DMS79 treated with DMSO at 0.1 percent for 48 hours (cell line): ENCODE data around the gene PSD2.

Experiments used
- DNase-seq: peaks from one replicate; lab custom pipeline; 2025; lab: John Stamatoyannopoulos, UW

The PSD2 gene

GRCh38 chr5:139880416-139881142 is 85.0 kb downstream of the PSD2 start:
- DNase-seq = no peak

- DNase-seq = no peak
Observed at GRCh38 chr5:139881143-139881733, 85.6 kb downstream of the PSD2 start.

GRCh38 chr5:139882316-139882715 is 86.7 kb downstream of the PSD2 start:
- no peak for DNase-seq

- peak; percentile 36 for DNase-seq
Observed at GRCh38 chr5:139882961-139883539, 87.4 kb downstream of the PSD2 start.

- no peak for DNase-seq
Observed at GRCh38 chr5:139884144-139884543, 88.5 kb downstream of the PSD2 start.

GRCh38 chr5:139884734-139885133 is 89.1 kb downstream of the PSD2 start:
- no peak for DNase-seq

- DNase-seq = no peak
Observed at GRCh38 chr5:139885172-139885856, 89.7 kb downstream of the PSD2 start.

GRCh38 chr5:139885857-139886208 is 90.2 kb downstream of the PSD2 start:
- DNase-seq = no peak

GRCh38 chr5:139886213-139886612 is 90.6 kb downstream of the PSD2 start:
- no peak for DNase-seq

- DNase-seq = no peak
Observed at GRCh38 chr5:139888370-139888769, 92.8 kb downstream of the PSD2 start.

- DNase-seq = no peak
Observed at GRCh38 chr5:139889410-139889809, 93.8 kb downstream of the PSD2 start.

GRCh38 chr5:139893873-139894272 is 98.3 kb downstream of the PSD2 start:
- DNase-seq = no peak
